B cell (primary cell): ENCODE measurements around the gene LHX4. TPM values are rescaled to one million over a fixed set of nuclear protein-coding genes. Genes with fewer than 3 reads are reported as not detected.

ENCODE experiments used
- ATAC-seq: fragments of 200-7000 bp; cut with Tn5 transposase; one replicate; pipeline ENCODE4 v1.10.0; 2021; ENCODE audit warnings: low read depth, mild to moderate bottlenecking, moderate number of reproducible peaks, moderate library complexity
- CTCF ChIA-PET: fragments of 350-600 bp; sonication (Branson Sonifier 250); formaldehyde crosslinking; loops from one replicate; lab custom pipeline; 2021; ENCODE audit warnings: antibody characterized with exemption, inconsistent platforms; lab: Charles Lee
- POLR2A ChIA-PET: fragments of 350-600 bp; sonication (Branson Sonifier 250); formaldehyde crosslinking; loops from one replicate; lab custom pipeline; 2021; ENCODE audit warnings: antibody characterized with exemption; lab: Charles Lee
- DNase-seq: peaks from one replicate; pipeline ENCODE4 v3.0.0; 2013
- H2AFZ ChIP-seq: 2 replicates; pipeline ENCODE4 v1.6.1; 2012; ENCODE audit warnings: mild to moderate bottlenecking, low read depth, low read length; ENCODE audit not compliant: insufficient read depth, poor library complexity, severe bottlenecking
- H3K27ac ChIP-seq, 2 donors: 1 replicate in 1 of 2; 2 replicates in 1 of 2; pipeline ENCODE4 v1.5.1; 2012 to 2013; ENCODE audit warnings: low read length in 2 of 2, mild to moderate bottlenecking in 2 of 2, moderate library complexity in 1 of 2
- H3K27me3 ChIP-seq, 4 experiments: fragments of 200-600 bp in 1 of 4; sonication (generic) in 1 of 4; replicated peaks in 1 of 4; 1 replicate in 2 of 4; 2 replicates in 2 of 4; pipeline versions ENCODE4 v1.6.1 to v1.7.0; 2013 to 2016; ENCODE audit warnings: low read length in 3 of 4, mild to moderate bottlenecking in 2 of 4, mixed read lengths in 1 of 4, moderate library complexity in 1 of 4; ENCODE audit not compliant: insufficient read depth in 4 of 4, control insufficient read depth in 3 of 4; ENCODE audit errors: control extremely low read depth in 1 of 4
- H3K36me3 ChIP-seq, 2 experiments: replicated peaks in 1 of 2; 1 replicate in 1 of 2; 2 replicates in 1 of 2; pipeline versions ENCODE4 v1.6.1 to v1.7.1; 2013; ENCODE audit warnings: low read length in 1 of 2; ENCODE audit not compliant: insufficient read depth in 2 of 2, control insufficient read depth in 1 of 2; ENCODE audit errors: control extremely low read depth in 1 of 2, extremely low read depth in 1 of 2
- H3K4me1 ChIP-seq, 2 donors: fragments of 200-600 bp in 1 of 2; sonication (generic) in 1 of 2; 1 replicate in 1 of 2; 2 replicates in 1 of 2; pipeline versions ENCODE4 v1.5.1 to v1.6.1; 2013 to 2017; ENCODE audit warnings: low read length in 2 of 2; ENCODE audit not compliant: control insufficient read depth in 2 of 2, insufficient read depth in 2 of 2
- H3K4me2 ChIP-seq: replicated peaks from 2 replicates; pipeline ENCODE3; 2012; ENCODE audit warnings: mild to moderate bottlenecking, low read depth, low read length; ENCODE audit not compliant: poor library complexity, severe bottlenecking
- H3K4me3 ChIP-seq, 5 experiments: fragments of 200-600 bp in 1 of 5; sonication (generic) in 1 of 5; 1 replicate in 3 of 5; 2 replicates in 2 of 5; pipeline versions ENCODE4 v1.5.1 to v1.7.0; 2011 to 2016; ENCODE audit warnings: low read length in 4 of 5, mild to moderate bottlenecking in 4 of 5, low read depth in 2 of 5, control low read depth in 1 of 5, moderate library complexity in 1 of 5; ENCODE audit not compliant: insufficient read depth in 1 of 5; ENCODE audit errors: control extremely low read depth in 1 of 5, extremely low read depth in 1 of 5
- H3K79me2 ChIP-seq: fragments of 200-600 bp; sonication (generic); one replicate; pipeline ENCODE4 v1.6.0; 2016; ENCODE audit warnings: low read length; ENCODE audit not compliant: control insufficient read depth, insufficient read depth
- H3K9ac ChIP-seq: fragments of 200-600 bp; sonication (generic); 2 replicates; pipeline ENCODE4 v1.6.1; 2017; ENCODE audit warnings: mild to moderate bottlenecking, low read length, moderate library complexity
- H3K9me3 ChIP-seq, 3 donors: one replicate each; pipeline versions ENCODE4 v1.6.1 to v1.7.1; 2013; ENCODE audit warnings: low read length in 2 of 3; ENCODE audit not compliant: control insufficient read depth in 2 of 3, insufficient read depth in 1 of 3; ENCODE audit errors: control extremely low read depth in 1 of 3
- H4K20me1 ChIP-seq: 2 replicates; pipeline ENCODE4 v1.6.0; 2012; ENCODE audit warnings: mild to moderate bottlenecking, low read length; ENCODE audit not compliant: insufficient read depth, control insufficient read depth, poor library complexity, severe bottlenecking
- H3K27ac Mint-ChIP-seq: one replicate; pipeline ENCODE4 v1.8.0; 2021; ENCODE audit warnings: mixed read lengths
- H3K27me3 Mint-ChIP-seq: one replicate; pipeline ENCODE4 v1.8.0; 2021; ENCODE audit warnings: mixed read lengths
- H3K4me1 Mint-ChIP-seq: one replicate; pipeline ENCODE4 v1.8.0; 2021; ENCODE audit warnings: mixed read lengths
- H3K4me3 Mint-ChIP-seq: one replicate; pipeline ENCODE4 v1.8.0; 2021; ENCODE audit warnings: mixed read lengths
- H3K9me3 Mint-ChIP-seq: one replicate; pipeline ENCODE4 v1.8.0; 2022; ENCODE audit warnings: mixed read lengths; ENCODE audit not compliant: insufficient read depth
- CTCF ChIP-seq: fragments of 200-600 bp; IDR thresholded peaks from one replicate; pipeline ENCODE4 v1.8.0; 2022; ENCODE audit warnings: antibody characterized with exemption, mild to moderate bottlenecking
- EZH2 ChIP-seq: IDR thresholded peaks from 2 replicates; pipeline ENCODE4 v1.6.1; 2012; ENCODE audit warnings: borderline replicate concordance, low read depth, mild to moderate bottlenecking, moderate library complexity, low read length; ENCODE audit not compliant: insufficient read depth, poor library complexity, severe bottlenecking
- WGBS: methylation state at CpG from one replicate; pipeline ENCODE4 v1.1.5; 2013; ENCODE audit warnings: missing lambda C conversion rate; ENCODE audit not compliant: insufficient coverage; 5-methylcytosine and 5-hydroxymethylcytosine counted together
- intact Hi-C: fragments of 100-400 bp; cut with micrococcal nuclease; formaldehyde crosslinking; loops from one replicate; pipeline ENCODE4 v1.10.0; 2022
- polyA plus RNA-seq: library from polyadenylated mRNA; depleted of rRNA; stranded (reverse); fragments of >200 nt; gene quantifications from 2 replicates; pipeline ENCODE4 v1.2.3, GENCODE V29; 2012
- total RNA-seq, 2 donors: library from RNA; stranded (reverse); fragments of 120-200 nt in 1 of 2; gene quantifications; 1 replicate in 1 of 2; 2 replicates in 1 of 2; pipeline versions ENCODE4 v1.2.3 to v1.2.4, GENCODE V29; 2013 to 2022

LHX4 gene
- total and polyA plus RNA-seq, 2 donors (not counting 1 experiment from before 2014, with no cell fraction given): not detected

DNA sequence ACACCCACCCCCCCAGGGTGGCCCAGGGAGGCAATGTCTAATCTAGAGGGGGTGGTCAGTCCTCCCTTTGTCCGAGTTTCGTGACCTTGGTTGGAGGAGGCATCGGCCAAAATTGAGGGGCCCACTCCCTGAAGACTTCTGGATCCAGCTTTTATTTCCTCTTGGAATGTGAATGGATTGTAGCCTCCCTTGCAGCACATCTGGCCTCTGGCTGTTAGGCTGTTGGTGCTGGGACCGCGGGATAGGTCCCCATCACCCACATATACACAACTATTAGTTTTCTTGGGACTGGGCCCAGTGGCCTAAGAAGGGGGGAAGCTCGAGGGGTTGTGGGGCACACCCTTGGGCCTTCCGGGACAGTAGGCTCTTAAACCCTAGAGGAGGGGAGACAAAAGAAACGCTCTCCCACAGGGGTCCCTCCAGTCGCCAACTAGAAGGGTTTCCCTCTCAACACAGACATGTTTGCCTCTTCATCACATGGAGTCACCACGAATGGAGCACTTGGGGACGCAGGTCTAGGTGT is 2.5 kb downstream of the LHX4 start:
- no peak overlapping the region for H3K9ac ChIP-seq
- H2AFZ ChIP-seq: no peak overlapping the region
- intact Hi-C loops: no loop called here
- no peaks in the 10 kb centered on the region for H3K9me3 Mint-ChIP-seq
- no peaks in the 10 kb centered on the region for H3K79me2 ChIP-seq
- CTCF ChIA-PET: no interaction called here
- H3K27me3 ChIP-seq: peaks cover 0 to 92% (median 70%) of the 10 kb centered on the region in 4 experiments
- TF ChIP-seq EZH2 (no peak), CTCF (no peak)
- no peak for ATAC-seq
- H3K27me3 Mint-ChIP-seq: peaks cover 65% of the 10 kb centered on the region
- H3K4me1 Mint-ChIP-seq: peaks cover 44% of the 10 kb centered on the region
- H3K27ac ChIP-seq: no peak overlapping the region
- H3K4me2 ChIP-seq: no peak overlapping the region
- no peaks in the 10 kb centered on the region for H3K36me3 ChIP-seq
- peaks cover 60 to 78% of the 10 kb centered on the region in 2 donors for H3K4me1 ChIP-seq
- no peak overlapping the region for H3K27ac Mint-ChIP-seq
- no peaks in the 10 kb centered on the region for H4K20me1 ChIP-seq
- peaks cover 0 to 56% (median 0%) of the 10 kb centered on the region in 3 donors for H3K9me3 ChIP-seq
- no peak overlapping the region for H3K4me3 ChIP-seq
- 21% methylated on average over 4 of the region's 11 CpGs for WGBS
- DNase-seq: no peak
- POLR2A ChIA-PET: no interaction called here
- H3K4me3 Mint-ChIP-seq: peak overlapping the region; percentile 80

- peaks cover 0 to 53% (median 0%) of the 10 kb centered on the region in 3 donors for H3K9me3 ChIP-seq
- Mint-ChIP-seq H3K4me3 (no peak overlapping the region), H3K9me3 (no peaks in the 10 kb centered on the region), H3K27me3 (peaks cover 66% of the 10 kb centered on the region), H3K4me1 (peaks cover 44% of the 10 kb centered on the region), H3K27ac (no peak overlapping the region)
- H3K36me3 ChIP-seq: no peaks in the 10 kb centered on the region
- intact Hi-C loops: no loop called here
- H3K27me3 ChIP-seq: peaks cover 0 to 89% (median 71%) of the 10 kb centered on the region in 4 experiments
- no peak for TF ChIP-seq CTCF
- TF ChIP-seq EZH2: peak; percentile 59
- H4K20me1 ChIP-seq: no peaks in the 10 kb centered on the region
- 9% methylated on average over 67 of the region's 71 CpGs for WGBS
- H3K27ac ChIP-seq: no peak overlapping the region
- ChIA-PET CTCF (no interaction called here), POLR2A (no interaction called here)
- H2AFZ ChIP-seq: no peak overlapping the region
- no peak overlapping the region for H3K9ac ChIP-seq
- peaks cover 60 to 73% of the 10 kb centered on the region in 2 donors for H3K4me1 ChIP-seq
- DNase-seq (peak; percentile 30), ATAC-seq (no peak)
- peak overlapping the region; percentile 45 for H3K4me2 ChIP-seq
- H3K79me2 ChIP-seq: no peaks in the 10 kb centered on the region
- no peak overlapping the region for H3K4me3 ChIP-seq
Measured at GRCh38 chr1:180233191-180234011, 3.3 kb downstream of the LHX4 start.
